GM12878 (cell line): ENCODE data around the gene RETREG1. TPM values are rescaled to one million over a fixed set of nuclear protein-coding genes. Genes with fewer than 3 reads are reported as not detected.

ENCODE experiments used
- ATAC-seq: fragments of 200-7000 bp; cut with Tn5 transposase; 3 replicates; pipeline ENCODE4 v1.9.1; 2020; ENCODE audit warnings: mild to moderate bottlenecking, moderate library complexity
- BruUV-seq: library from RNA; stranded (reverse); fragments of 400-500 nt; replicated peaks from 2 replicates; lab custom pipeline; 2021; lab: Mats Ljungman, UMichigan
- CTCF ChIA-PET: fragments of 300-600 bp; sonication (Branson Sonifier 250); formaldehyde crosslinking; extraction: SDS; loops from one replicate; lab custom pipeline; 2021; ENCODE audit warnings: inconsistent platforms; lab: Yijun Ruan, JAX
- POLR2A ChIA-PET: fragments of 350-600 bp; formaldehyde crosslinking; extraction: SDS; loops from one replicate; lab custom pipeline; 2021; ENCODE audit warnings: inconsistent platforms; lab: Charles Lee
- RAD21 ChIA-PET: fragments of 300-600 bp; sonication (Branson Sonifier 250); formaldehyde crosslinking; loops from one replicate; lab custom pipeline; 2023; ENCODE audit warnings: antibody characterized with exemption; ENCODE audit not compliant: unreplicated experiment; lab: Charles Lee
- SMC1A ChIA-PET: fragments of 300-600 bp; sonication (Branson Sonifier 250); formaldehyde crosslinking; loops from one replicate; lab custom pipeline; 2023; ENCODE audit not compliant: unreplicated experiment, uncharacterized antibody; lab: Charles Lee
- DNase-seq: peaks from one replicate; pipeline ENCODE4 v3.0.0-alpha.2; 2011; ENCODE audit warnings: low read depth, low spot score
- FAIRE-seq: peaks from 3 replicates; lab custom pipeline; 2011; peaks lifted over from hg19 to GRCh38; lab: Jason Lieb, UNC
- H2AFZ ChIP-seq: 2 replicates; pipeline ENCODE4 v1.6.0; 2011; ENCODE audit warnings: low read depth, low read length, control low read depth; ENCODE audit not compliant: control insufficient read depth
- H3K27ac ChIP-seq: 2 replicates; pipeline ENCODE4 v1.5.1; 2011; ENCODE audit warnings: control low read depth; ENCODE audit not compliant: control insufficient read depth, insufficient read depth
- H3K27me3 ChIP-seq, 2 experiments: replicated peaks in 1 of 2; 2 replicates each; pipeline versions ENCODE4 v1.6.0 to v1.6.1; 2011; ENCODE audit warnings: low read length in 1 of 2; ENCODE audit not compliant: control insufficient read depth in 2 of 2, insufficient read depth in 2 of 2
- H3K36me3 ChIP-seq, 2 experiments: 2 replicates each; pipeline ENCODE4 v1.5.1; 2011; ENCODE audit warnings: low read length in 1 of 2; ENCODE audit not compliant: control insufficient read depth in 2 of 2, insufficient read depth in 2 of 2
- H3K4me1 ChIP-seq: 2 replicates; pipeline ENCODE4 v1.6.1; 2011; ENCODE audit warnings: mild to moderate bottlenecking, low read length, moderate library complexity, mixed read lengths; ENCODE audit not compliant: control insufficient read depth, insufficient read depth
- H3K4me2 ChIP-seq: 2 replicates; pipeline ENCODE4 v1.6.0; 2011; ENCODE audit warnings: control low read depth; ENCODE audit not compliant: control insufficient read depth, insufficient read depth
- H3K4me3 ChIP-seq: fragments of 200-600 bp; sonication (generic); 2 replicates; pipeline ENCODE4 v1.5.1; 2016
- H3K79me2 ChIP-seq: 2 replicates; pipeline ENCODE4 v1.6.0; 2011; ENCODE audit warnings: low read length; ENCODE audit not compliant: control insufficient read depth, insufficient read depth
- H3K9ac ChIP-seq: 2 replicates; pipeline ENCODE4 v1.8.0; 2011; ENCODE audit warnings: low read length, control low read depth, mixed read lengths; ENCODE audit not compliant: control insufficient read depth, insufficient read depth
- H3K9me3 ChIP-seq: replicated peaks from 3 replicates; pipeline ENCODE4 v1.5.1; 2011; ENCODE audit warnings: mild to moderate bottlenecking, low read length; ENCODE audit not compliant: control insufficient read depth, insufficient read depth
- H4K20me1 ChIP-seq: 2 replicates; pipeline ENCODE4 v1.6.0; 2011; ENCODE audit not compliant: control insufficient read depth, insufficient read depth
- BACH1 ChIP-seq: fragments of 450-650 bp; IDR thresholded peaks from 2 replicates; pipeline ENCODE4 v1.6.1; 2017; ENCODE audit warnings: mild to moderate bottlenecking, borderline replicate concordance
- E2F8 ChIP-seq: fragments of 450-650 bp; IDR thresholded peaks from 2 replicates; pipeline ENCODE4 v1.6.1; 2018; ENCODE audit warnings: mild to moderate bottlenecking, low read depth, moderate library complexity; ENCODE audit not compliant: partially characterized antibody
- JUNB ChIP-seq: IDR thresholded peaks from 2 replicates; pipeline ENCODE4 v1.6.1; 2016; ENCODE audit warnings: antibody characterized with exemption, mild to moderate bottlenecking
- JUND ChIP-seq: IDR thresholded peaks from 2 replicates; pipeline ENCODE4 v1.6.1; 2012; ENCODE audit warnings: low read depth, mild to moderate bottlenecking, low read length, improper control_type of control experiment, moderate library complexity
- NFYB ChIP-seq: IDR thresholded peaks from 2 replicates; pipeline ENCODE4 v1.6.1; 2011; ENCODE audit warnings: low read depth, mild to moderate bottlenecking, low read length, improper control_type of control experiment, moderate library complexity; ENCODE audit not compliant: insufficient read depth
- POLR2A ChIP-seq: IDR thresholded peaks from 2 replicates; pipeline ENCODE4 v1.6.1; 2011; ENCODE audit warnings: low read depth, mild to moderate bottlenecking, low read length
- RELA ChIP-seq: fragments of 450-650 bp; IDR thresholded peaks from 2 replicates; pipeline ENCODE4 v1.8.0; 2014; ENCODE audit warnings: borderline replicate concordance; ENCODE audit not compliant: partially characterized antibody
- SREBF1 ChIP-seq: IDR thresholded peaks from 2 replicates; pipeline ENCODE4 v1.6.1; 2012; ENCODE audit warnings: mild to moderate bottlenecking, low read length
- SUZ12 ChIP-seq: fragments of 200-600 bp; sonication (generic); IDR thresholded peaks from one replicate; pipeline ENCODE4 v1.6.1; 2018; ENCODE audit warnings: antibody characterized with exemption, mild to moderate bottlenecking; ENCODE audit not compliant: unreplicated experiment
- ZZZ3 ChIP-seq: IDR thresholded peaks from 2 replicates; pipeline ENCODE4 v1.6.1; 2011; ENCODE audit warnings: low read depth; ENCODE audit not compliant: control insufficient read depth, insufficient read length
- WGBS: methylation state at CpG from one replicate; pipeline ENCODE4 v1.1.6; 2016; ENCODE audit warnings: low lambda C conversion rate; ENCODE audit not compliant: insufficient replicate concordance, insufficient coverage; ENCODE audit errors: missing lambda C conversion rate; 5-methylcytosine and 5-hydroxymethylcytosine counted together
- in situ Hi-C: fragments of 300-500 bp; cut with MboI; formaldehyde crosslinking; loops from 9 replicates; pipeline ENCODE4 v1.14.3; 2018; ENCODE audit warnings: mixed read lengths
- intact Hi-C: fragments of 100-400 bp; cut with micrococcal nuclease; formaldehyde crosslinking; loops from one replicate; pipeline ENCODE4 v1.14.2; 2022; ENCODE audit not compliant: unreplicated experiment
- polyA plus RNA-seq, 11 experiments: library from polyadenylated mRNA; depleted of rRNA in 4 of 11; unstranded in 6 of 11; stranded (reverse) in 5 of 11; fragments of >200 nt; fragmentation: Nextera tagmentation in 4 of 11; fragmentation: Illumina TruSeq in 1 of 11; extraction: Ambion mirVana in 4 of 11; extraction: Trizol in 1 of 11; gene quantifications; 1 replicate in 1 of 11; 2 replicates in 10 of 11; pipeline versions ENCODE4 v1.2.1 to v1.2.3, GENCODE V29; 2011 to 2016; ENCODE audit warnings: inconsistent platforms in 2 of 11, missing spikeins in 2 of 11, low read depth in 1 of 11
- total RNA-seq, 4 experiments: library from RNA; depleted of rRNA in 3 of 4; stranded (reverse); fragments of >200 nt in 3 of 4; fragmentation: Illumina TruSeq in 1 of 4; extraction: Trizol in 1 of 4; gene quantifications; 2 replicates each; pipeline versions ENCODE4 v1.2.1 to v1.2.3, GENCODE V29; 2013 to 2021
- TF ChIP-seq, protein P1 (sequence below): IDR thresholded peaks from 2 replicates; pipeline ENCODE4 v1.6.1; 2012; ENCODE audit warnings: mild to moderate bottlenecking, low read depth, low read length

RETREG1 gene
- total and polyA plus RNA-seq, 10 of the 15 experiments (the other 5 are each of a cell fraction or from before 2014, with no cell fraction given): 3.9 to 8.9 (median 6.4) TPM

DNA sequence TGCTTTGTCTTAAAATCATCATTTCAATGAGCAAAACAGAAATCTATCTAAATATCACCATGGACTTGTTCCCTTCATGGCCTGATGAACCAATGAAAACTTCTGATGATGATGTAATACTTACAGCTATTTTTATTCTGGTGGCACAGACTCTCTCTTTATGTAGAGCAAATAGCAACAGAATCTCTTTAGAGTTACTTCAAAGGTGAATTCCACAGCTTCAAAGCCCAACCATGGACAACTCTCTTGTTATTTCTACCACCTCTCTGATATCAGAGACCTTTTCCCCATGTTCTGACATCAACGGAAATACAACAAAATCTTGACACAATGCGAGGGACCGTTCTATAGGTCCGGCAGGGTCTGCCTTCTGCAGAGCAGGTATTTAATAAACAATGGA, 70.1 kb downstream of the RETREG1 start (continued):
- TF ChIP-seq SUZ12: no peak

- ChIA-PET SMC1A (interaction anchor here (0.7 to 1.6 kb wide), 5 partner anchors 22 to 384 kb away, joined by 3 to 5 read pairs (median 3); no protein-coding TSS in a partner anchor), RAD21 (interaction anchor here (1.2 kb wide), 1 partner anchor 384 kb away, joined by 5 read pairs; no protein-coding TSS in a partner anchor), POLR2A (interaction anchor here (0.6 kb wide), 1 partner anchor 21 kb away, joined by 3 read pairs; no protein-coding TSS in a partner anchor), CTCF (interaction anchor here (0.7 to 1.5 kb wide), 3 partner anchors 11 to 384 kb away, joined by 3 to 4 read pairs (median 3); no protein-coding TSS in a partner anchor)
- H3K27me3 ChIP-seq: no peaks in the 10 kb centered on the region; a peak in 1 of 4 replicates
- WGBS: 49% methylated on average over 4 of the region's 4 CpGs
- no peaks in the 10 kb centered on the region for H4K20me1 ChIP-seq
- no peaks in the 10 kb centered on the region for H3K4me1 ChIP-seq
- no peaks in the 10 kb centered on the region for H3K9me3 ChIP-seq
- intact Hi-C loops (no loop called here), in situ Hi-C loops (no loop called here)
- no peak overlapping the region for H2AFZ ChIP-seq
- DNase-seq (no peak), FAIRE-seq (no peak), ATAC-seq (no peak)
- H3K79me2 ChIP-seq: no peaks in the 10 kb centered on the region
- H3K4me3 ChIP-seq: no peak overlapping the region
- H3K27ac ChIP-seq: no peak overlapping the region
- H3K9ac ChIP-seq: no peak overlapping the region
- H3K4me2 ChIP-seq: no peak overlapping the region
- BruUV-seq: no TSS peak
- no peaks in the 10 kb centered on the region for H3K36me3 ChIP-seq
- no peak for TF ChIP-seq SREBF1
- TF ChIP-seq RELA: no peak
- TF ChIP-seq, protein P1, sequence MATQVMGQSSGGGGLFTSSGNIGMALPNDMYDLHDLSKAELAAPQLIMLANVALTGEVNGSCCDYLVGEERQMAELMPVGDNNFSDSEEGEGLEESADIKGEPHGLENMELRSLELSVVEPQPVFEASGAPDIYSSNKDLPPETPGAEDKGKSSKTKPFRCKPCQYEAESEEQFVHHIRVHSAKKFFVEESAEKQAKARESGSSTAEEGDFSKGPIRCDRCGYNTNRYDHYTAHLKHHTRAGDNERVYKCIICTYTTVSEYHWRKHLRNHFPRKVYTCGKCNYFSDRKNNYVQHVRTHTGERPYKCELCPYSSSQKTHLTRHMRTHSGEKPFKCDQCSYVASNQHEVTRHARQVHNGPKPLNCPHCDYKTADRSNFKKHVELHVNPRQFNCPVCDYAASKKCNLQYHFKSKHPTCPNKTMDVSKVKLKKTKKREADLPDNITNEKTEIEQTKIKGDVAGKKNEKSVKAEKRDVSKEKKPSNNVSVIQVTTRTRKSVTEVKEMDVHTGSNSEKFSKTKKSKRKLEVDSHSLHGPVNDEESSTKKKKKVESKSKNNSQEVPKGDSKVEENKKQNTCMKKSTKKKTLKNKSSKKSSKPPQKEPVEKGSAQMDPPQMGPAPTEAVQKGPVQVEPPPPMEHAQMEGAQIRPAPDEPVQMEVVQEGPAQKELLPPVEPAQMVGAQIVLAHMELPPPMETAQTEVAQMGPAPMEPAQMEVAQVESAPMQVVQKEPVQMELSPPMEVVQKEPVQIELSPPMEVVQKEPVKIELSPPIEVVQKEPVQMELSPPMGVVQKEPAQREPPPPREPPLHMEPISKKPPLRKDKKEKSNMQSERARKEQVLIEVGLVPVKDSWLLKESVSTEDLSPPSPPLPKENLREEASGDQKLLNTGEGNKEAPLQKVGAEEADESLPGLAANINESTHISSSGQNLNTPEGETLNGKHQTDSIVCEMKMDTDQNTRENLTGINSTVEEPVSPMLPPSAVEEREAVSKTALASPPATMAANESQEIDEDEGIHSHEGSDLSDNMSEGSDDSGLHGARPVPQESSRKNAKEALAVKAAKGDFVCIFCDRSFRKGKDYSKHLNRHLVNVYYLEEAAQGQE: no peak
- no peak for TF ChIP-seq JUNB
- TF ChIP-seq BACH1: no peak
- TF ChIP-seq JUND: no peak
- TF ChIP-seq E2F8: no peak
- TF ChIP-seq ZZZ3: no peak
- TF ChIP-seq NFYB: no peak
- TF ChIP-seq POLR2A: no peak
These were observed 72.0 kb downstream of the RETREG1 start for GRCh38 chr5:16544607-16545374.
